Breast epithelium (tissue), 4 donors: ENCODE measurements around the gene MYEOV. TPM values are rescaled to one million over a fixed set of nuclear protein-coding genes. Genes with fewer than 3 reads are reported as not detected.

Experiments used
- DNase-seq, 2 donors: peaks; one replicate each; pipeline ENCODE4 v3.0.0-alpha.2; 2019; ENCODE audit warnings: low spot score in 2 of 2
- H3K27ac ChIP-seq, 2 donors: fragments of 200-600 bp; sonication (generic) in 1 of 2; one replicate each; pipeline ENCODE4 v1.5.1; 2016 to 2019; ENCODE audit warnings: mild to moderate bottlenecking in 1 of 2
- H3K27me3 ChIP-seq, 2 donors: fragments of 200-600 bp; sonication (generic) in 1 of 2; one replicate each; pipeline versions ENCODE4 v1.5.1 to v1.6.0; 2017 to 2019; ENCODE audit warnings: control low read depth in 1 of 2, mild to moderate bottlenecking in 1 of 2
- H3K36me3 ChIP-seq: fragments of 200-600 bp; one replicate; pipeline ENCODE4 v1.5.1; 2019
- H3K4me1 ChIP-seq, 2 donors: fragments of 200-600 bp; sonication (generic); one replicate each; pipeline ENCODE4 v1.5.1; 2016 to 2019; ENCODE audit warnings: control low read depth in 1 of 2
- H3K4me3 ChIP-seq, 3 donors: fragments of 200-600 bp; sonication (generic); 1 replicate in 2 of 3; 2 replicates in 1 of 3; pipeline ENCODE4 v1.5.1; 2016 to 2019; ENCODE audit warnings: mild to moderate bottlenecking in 3 of 3, moderate library complexity in 2 of 3
- H3K9me3 ChIP-seq, 2 donors: fragments of 200-600 bp; sonication (generic) in 1 of 2; one replicate each; pipeline ENCODE4 v1.5.1; 2016 to 2019; ENCODE audit warnings: control low read depth in 1 of 2
- CTCF ChIP-seq, 3 donors: fragments of 450-650 bp; IDR thresholded peaks; one replicate each; pipeline ENCODE4 v1.5.1; 2016 to 2017; ENCODE audit warnings: antibody characterized with exemption in 3 of 3, mild to moderate bottlenecking in 3 of 3, moderate library complexity in 3 of 3
- POLR2A ChIP-seq: fragments of 450-650 bp; IDR thresholded peaks from one replicate; pipeline ENCODE4 v1.6.1; 2016; ENCODE audit warnings: antibody characterized with exemption, mild to moderate bottlenecking, moderate library complexity
- POLR2AphosphoS5 ChIP-seq, 3 donors: sonication (generic); formaldehyde crosslinking; IDR thresholded peaks; one replicate each; pipeline ENCODE4 v1.6.1; 2017; ENCODE audit warnings: antibody characterized with exemption in 3 of 3
- intact Hi-C: fragments of 100-400 bp; cut with DNase I; formaldehyde crosslinking; loops from one replicate; pipeline ENCODE4 v1.15.1; 2023; ENCODE audit warnings: low total_unique reads
- total RNA-seq, 3 donors: library from RNA; depleted of rRNA; stranded (reverse); fragments of >200 nt; gene quantifications; one replicate each; pipeline ENCODE4 v1.1.0, GENCODE V29; 2016

MYEOV gene
- total RNA-seq, 3 donors from 2014 or later: 2.8 to 22.0 (median 18.7) TPM

GRCh38 chr11:69249311-69250185 lies 44.4 kb upstream of the MYEOV start:
- no peak overlapping the region for H3K27ac ChIP-seq
- no peak overlapping the region for H3K4me3 ChIP-seq
- intact Hi-C loops: loop anchor here (5.0 kb wide), 1 partner anchor 1158 kb away; no protein-coding TSS in a partner anchor
- no peak for TF ChIP-seq POLR2AphosphoS5 (IDR thresholded peaks at IDR 0.05)
- TF ChIP-seq POLR2A: no peak
- TF ChIP-seq CTCF (IDR thresholded peaks at IDR 0.05): no peak
- peaks cover 11 to 13% of the 10 kb centered on the region in 2 donors for H3K9me3 ChIP-seq
- DNase-seq: peak in 1 of 2 donors; percentile 46
- H3K4me1 ChIP-seq: no peaks in the 10 kb centered on the region
- H3K27me3 ChIP-seq: no peaks in the 10 kb centered on the region
- H3K36me3 ChIP-seq: no peaks in the 10 kb centered on the region

GRCh38 chr11:69250186-69251056 lies 43.5 kb upstream of the MYEOV start:
- H3K27ac ChIP-seq: no peak overlapping the region
- H3K4me1 ChIP-seq: no peaks in the 10 kb centered on the region
- no peak for TF ChIP-seq CTCF (IDR thresholded peaks at IDR 0.05)
- no peak for TF ChIP-seq POLR2A
- no peak for TF ChIP-seq POLR2AphosphoS5 (IDR thresholded peaks at IDR 0.05)
- no peak overlapping the region for H3K4me3 ChIP-seq
- no peaks in the 10 kb centered on the region for H3K27me3 ChIP-seq
- no peak for DNase-seq
- H3K36me3 ChIP-seq: no peaks in the 10 kb centered on the region
- intact Hi-C loops: loop anchor here (5.0 kb wide), 1 partner anchor 1157 kb away; no protein-coding TSS in a partner anchor
- H3K9me3 ChIP-seq: peaks cover 11 to 13% of the 10 kb centered on the region in 2 donors

- intact Hi-C loops: loop anchor here (5.0 kb wide), 1 partner anchor 1156 kb away; no protein-coding TSS in a partner anchor
- peaks cover 11 to 13% of the 10 kb centered on the region in 2 donors for H3K9me3 ChIP-seq
- no peak for DNase-seq
- no peaks in the 10 kb centered on the region for H3K4me1 ChIP-seq
- no peaks in the 10 kb centered on the region for H3K27me3 ChIP-seq
- no peaks in the 10 kb centered on the region for H3K36me3 ChIP-seq
- no peak overlapping the region for H3K4me3 ChIP-seq
- peak overlapping the region in 1 of 2 donors; percentile 8 for H3K27ac ChIP-seq
- TF ChIP-seq POLR2AphosphoS5 (IDR thresholded peaks at IDR 0.05): no peak
- no peak for TF ChIP-seq CTCF (IDR thresholded peaks at IDR 0.05)
- TF ChIP-seq POLR2A: no peak
Measured at GRCh38 chr11:69251057-69251393, 42.9 kb upstream of the MYEOV start.

GRCh38 chr11:69251639-69252489 lies 42.1 kb upstream of the MYEOV start:
- Histone ChIP-seq H3K4me1 (no peaks in the 10 kb centered on the region), H3K36me3 (no peaks in the 10 kb centered on the region), H3K27me3 (no peaks in the 10 kb centered on the region), H3K27ac (peak overlapping the region; percentile 76 to 87), H3K4me3 (peak overlapping the region in 1 of 3 donors; percentile 12), H3K9me3 (peaks cover 11 to 13% of the 10 kb centered on the region in 2 donors)
- TF ChIP-seq CTCF (IDR thresholded peaks at IDR 0.05) (no peak), POLR2AphosphoS5 (IDR thresholded peaks at IDR 0.05) (peak in 1 of 3 donors; percentile 30)
- peak; percentile 64 to 95 for DNase-seq
- intact Hi-C loops: loop anchor here (5.0 kb wide), 1 partner anchor 1155 kb away; no protein-coding TSS in a partner anchor
